CD14-positive monocyte (primary cell): ENCODE data around the gene DIAPH2. TPM values are rescaled to one million over a fixed set of nuclear protein-coding genes. Genes with fewer than 3 reads are reported as not detected.

Experiments
- DNase-seq, 3 donors: peaks; one replicate each; pipeline ENCODE4 v3.0.0-alpha.2; 2011 to 2022
- H2AFZ ChIP-seq: 2 replicates; pipeline ENCODE4 v1.6.0; 2012; ENCODE audit warnings: mild to moderate bottlenecking, low read depth, low read length, inconsistent platforms; ENCODE audit not compliant: insufficient read depth, poor library complexity, severe bottlenecking
- H3K27ac ChIP-seq, 2 donors: 1 replicate in 1 of 2; 2 replicates in 1 of 2; pipeline ENCODE4 v1.5.1; 2012 to 2013; ENCODE audit warnings: low read length in 2 of 2, control low read depth in 1 of 2, inconsistent platforms in 1 of 2, low read depth in 1 of 2, mild to moderate bottlenecking in 1 of 2
- H3K27me3 ChIP-seq, 2 donors: one replicate each; pipeline versions ENCODE4 v1.6.0 to v1.6.1; 2011 to 2013; ENCODE audit warnings: low read length in 2 of 2; ENCODE audit not compliant: control insufficient read depth in 2 of 2, insufficient read depth in 2 of 2
- H3K36me3 ChIP-seq, 2 donors: replicated peaks in 1 of 2; 1 replicate in 1 of 2; 2 replicates in 1 of 2; pipeline versions ENCODE4 v1.5.1 to v1.6.1; 2012 to 2013; ENCODE audit warnings: low read length in 2 of 2, control low read depth in 1 of 2, inconsistent platforms in 1 of 2, mild to moderate bottlenecking in 1 of 2; ENCODE audit not compliant: insufficient read depth in 2 of 2, control insufficient read depth in 1 of 2
- H3K4me1 ChIP-seq, 2 donors: 1 replicate in 1 of 2; 2 replicates in 1 of 2; pipeline versions ENCODE4 v1.5.1 to v1.6.1; 2012 to 2013; ENCODE audit warnings: low read length in 2 of 2, control low read depth in 1 of 2, inconsistent platforms in 1 of 2, mild to moderate bottlenecking in 1 of 2, moderate library complexity in 1 of 2; ENCODE audit not compliant: insufficient read depth in 2 of 2, control insufficient read depth in 1 of 2
- H3K4me2 ChIP-seq: replicated peaks from 2 replicates; pipeline ENCODE3; 2012; ENCODE audit warnings: low read length, moderate library complexity, mild to moderate bottlenecking; ENCODE audit not compliant: poor library complexity, severe bottlenecking; ENCODE audit errors: extremely low read depth
- H3K4me3 ChIP-seq, 3 experiments: fragments of 200-600 bp in 1 of 3; sonication (generic) in 1 of 3; replicated peaks in 1 of 3; 1 replicate in 2 of 3; 2 replicates in 1 of 3; pipeline ENCODE4 v1.5.1; 2011 to 2013; ENCODE audit warnings: low read length in 3 of 3, mild to moderate bottlenecking in 3 of 3, control low read depth in 2 of 3, low read depth in 2 of 3, inconsistent platforms in 1 of 3, moderate library complexity in 1 of 3
- H3K79me2 ChIP-seq: 2 replicates; pipeline ENCODE4 v1.6.0; 2012; ENCODE audit warnings: mild to moderate bottlenecking, control low read depth, inconsistent platforms, low read length, moderate library complexity; ENCODE audit not compliant: insufficient read depth
- H3K9ac ChIP-seq: 2 replicates; pipeline ENCODE4 v1.6.0; 2017; ENCODE audit warnings: low read length, mild to moderate bottlenecking; ENCODE audit not compliant: insufficient read depth, poor library complexity, severe bottlenecking
- H3K9me3 ChIP-seq, 2 donors: replicated peaks in 1 of 2; 1 replicate in 1 of 2; 2 replicates in 1 of 2; pipeline versions ENCODE4 v1.5.1 to v1.6.1; 2012 to 2013; ENCODE audit warnings: low read length in 2 of 2, control low read depth in 1 of 2; ENCODE audit not compliant: control insufficient read depth in 1 of 2, insufficient read depth in 1 of 2
- H4K20me1 ChIP-seq: 2 replicates; pipeline ENCODE4 v1.6.0; 2012; ENCODE audit warnings: mild to moderate bottlenecking, low read length, control low read depth, moderate library complexity; ENCODE audit not compliant: insufficient read depth
- H3K27ac Mint-ChIP-seq, 7 donors: one replicate each; pipeline ENCODE4 v1.8.0; 2020; ENCODE audit warnings: mild to moderate bottlenecking in 7 of 7, mixed read lengths in 7 of 7, moderate library complexity in 6 of 7, inconsistent platforms in 2 of 7
- H3K27me3 Mint-ChIP-seq, 3 donors: one replicate each; pipeline ENCODE4 v1.8.0; 2021 to 2022; ENCODE audit warnings: low read depth in 3 of 3, mild to moderate bottlenecking in 3 of 3, mixed read lengths in 3 of 3, moderate library complexity in 3 of 3, inconsistent platforms in 1 of 3
- H3K36me3 Mint-ChIP-seq, 2 donors: one replicate each; pipeline ENCODE4 v1.8.0; 2020; ENCODE audit warnings: mixed read lengths in 2 of 2, inconsistent platforms in 1 of 2, mild to moderate bottlenecking in 1 of 2
- H3K4me1 Mint-ChIP-seq: one replicate; pipeline ENCODE4 v1.8.0; 2020; ENCODE audit warnings: mild to moderate bottlenecking, mixed read lengths
- H3K4me3 Mint-ChIP-seq, 2 donors: one replicate each; pipeline ENCODE4 v1.8.0; 2020; ENCODE audit warnings: mild to moderate bottlenecking in 2 of 2, mixed read lengths in 2 of 2, moderate library complexity in 1 of 2
- H3K9me3 Mint-ChIP-seq, 7 donors: one replicate each; pipeline ENCODE4 v1.8.0; 2020 to 2022; ENCODE audit warnings: mixed read lengths in 7 of 7, mild to moderate bottlenecking in 6 of 7, moderate library complexity in 6 of 7, inconsistent platforms in 2 of 7
- CTCF ChIP-seq: fragments of 200-600 bp; IDR thresholded peaks from one replicate; pipeline ENCODE4 v1.8.0; 2022; ENCODE audit warnings: antibody characterized with exemption, mild to moderate bottlenecking
- WGBS: methylation state at CpG from one replicate; pipeline ENCODE4 v1.1.5; 2013; ENCODE audit warnings: missing lambda C conversion rate; ENCODE audit not compliant: insufficient coverage; 5-methylcytosine and 5-hydroxymethylcytosine counted together
- intact Hi-C, 2 donors: fragments of 100-400 bp; cut with micrococcal nuclease; formaldehyde crosslinking; loops; one replicate each; pipeline versions ENCODE4 v1.15.0 to v1.15.1; 2023
- polyA plus RNA-seq, 3 donors: library from polyadenylated mRNA; depleted of rRNA in 1 of 3; unstranded in 2 of 3; stranded (reverse) in 1 of 3; fragments of 300-500 nt in 2 of 3; fragments of >200 nt in 1 of 3; fragmentation: Illumina TruSeq in 2 of 3; gene quantifications; 1 replicate in 2 of 3; 2 replicates in 1 of 3; pipeline ENCODE4 v1.2.3, GENCODE V29; 2012 to 2021

DIAPH2 gene
- polyA plus RNA-seq, 3 donors = 9.5 to 20.5 (median 11.4) TPM

DNA sequence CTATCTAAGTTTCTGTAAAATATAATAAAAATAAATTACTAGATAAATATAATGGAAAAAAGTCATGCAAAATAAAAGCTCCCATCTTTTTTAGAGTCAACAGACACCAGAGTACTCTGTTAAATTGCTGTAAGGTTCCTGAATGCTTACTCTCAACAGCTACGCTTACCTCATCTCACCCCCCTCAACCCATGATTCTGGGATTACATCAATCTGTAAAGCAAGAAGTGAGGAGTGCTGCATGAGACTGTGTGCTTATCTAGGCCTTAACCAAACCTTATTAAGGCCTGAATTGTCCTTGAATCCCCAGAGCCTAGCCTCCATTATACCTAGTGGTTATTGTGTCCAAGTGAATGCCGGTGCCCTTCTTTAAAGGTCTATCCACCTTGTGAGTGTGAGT lies 934.9 kb downstream of the DIAPH2 start:
- Histone ChIP-seq H3K4me3 (no peak overlapping the region), H3K27me3 (no peaks in the 10 kb centered on the region), H3K27ac (no peak overlapping the region), H3K4me2 (no peak overlapping the region), H3K9ac (no peak overlapping the region), H3K79me2 (no peaks in the 10 kb centered on the region), H2AFZ (no peak overlapping the region), H3K36me3 (no peaks in the 10 kb centered on the region), H3K9me3 (no peaks in the 10 kb centered on the region), H4K20me1 (no peaks in the 10 kb centered on the region), H3K4me1 (peaks cover 0 to 3% of the 10 kb centered on the region in 2 donors)
- H3K27ac Mint-ChIP-seq = no peak overlapping the region
- intact Hi-C loops = no loop called here
- H3K4me3 Mint-ChIP-seq = no peak overlapping the region
- H3K4me1 Mint-ChIP-seq = peaks cover 9% of the 10 kb centered on the region
- H3K36me3 Mint-ChIP-seq = no peaks in the 10 kb centered on the region
- peaks cover 0 to 2% (median 0%) of the 10 kb centered on the region in 7 donors for H3K9me3 Mint-ChIP-seq
- WGBS = no CpG with 5 or more reads among the region's 2 CpGs
- no peak for DNase-seq
- TF ChIP-seq CTCF = no peak
- peaks cover 0 to 3% (median 0%) of the 10 kb centered on the region in 3 donors for H3K27me3 Mint-ChIP-seq

- Histone ChIP-seq H3K27me3 (no peaks in the 10 kb centered on the region), H2AFZ (no peak overlapping the region), H3K9me3 (no peaks in the 10 kb centered on the region), H3K4me2 (no peak overlapping the region), H3K4me3 (no peak overlapping the region), H3K27ac (no peak overlapping the region), H3K4me1 (peaks cover 0 to 3% of the 10 kb centered on the region in 2 donors), H3K79me2 (no peaks in the 10 kb centered on the region), H4K20me1 (no peaks in the 10 kb centered on the region), H3K9ac (no peak overlapping the region), H3K36me3 (no peaks in the 10 kb centered on the region)
- H3K4me3 Mint-ChIP-seq = no peak overlapping the region
- no peak for TF ChIP-seq CTCF
- H3K27ac Mint-ChIP-seq = no peak overlapping the region
- H3K9me3 Mint-ChIP-seq = peaks cover 0 to 6% (median 2%) of the 10 kb centered on the region in 7 donors
- DNase-seq = no peak
- peaks cover 5% of the 10 kb centered on the region for H3K4me1 Mint-ChIP-seq
- WGBS = no CpG with 5 or more reads among the region's 3 CpGs
- H3K27me3 Mint-ChIP-seq = peaks cover 0 to 3% (median 0%) of the 10 kb centered on the region in 3 donors
- no peaks in the 10 kb centered on the region for H3K36me3 Mint-ChIP-seq
- intact Hi-C loops = no loop called here
Measured at GRCh38 chrX:97622111-97622510, 937.5 kb downstream of the DIAPH2 start.
